Neural progenitor cell (in vitro differentiated cells): ENCODE results near the gene WNT2B.

Experiments used
- EZH2 ChIP-seq: fragments of 200-600 bp; sonication (generic); IDR thresholded peaks from 2 replicates; pipeline ENCODE4 v1.6.1; 2017; ENCODE audit warnings: antibody characterized with exemption, mild to moderate bottlenecking, moderate library complexity
- EZH2phosphoT487 ChIP-seq: fragments of 200-600 bp; sonication (generic); IDR thresholded peaks from 2 replicates; pipeline ENCODE4 v1.6.1; 2017; ENCODE audit warnings: antibody characterized with exemption
- TF ChIP-seq, protein P1 (sequence below): fragments of 200-600 bp; sonication (generic); IDR thresholded peaks from 2 replicates; pipeline ENCODE4 v1.5.1; 2017; ENCODE audit warnings: antibody characterized with exemption, mild to moderate bottlenecking

GRCh38 chr1:112515311-112516009 lies 6.7 kb downstream of the WNT2B start:
- TF ChIP-seq, protein P1, sequence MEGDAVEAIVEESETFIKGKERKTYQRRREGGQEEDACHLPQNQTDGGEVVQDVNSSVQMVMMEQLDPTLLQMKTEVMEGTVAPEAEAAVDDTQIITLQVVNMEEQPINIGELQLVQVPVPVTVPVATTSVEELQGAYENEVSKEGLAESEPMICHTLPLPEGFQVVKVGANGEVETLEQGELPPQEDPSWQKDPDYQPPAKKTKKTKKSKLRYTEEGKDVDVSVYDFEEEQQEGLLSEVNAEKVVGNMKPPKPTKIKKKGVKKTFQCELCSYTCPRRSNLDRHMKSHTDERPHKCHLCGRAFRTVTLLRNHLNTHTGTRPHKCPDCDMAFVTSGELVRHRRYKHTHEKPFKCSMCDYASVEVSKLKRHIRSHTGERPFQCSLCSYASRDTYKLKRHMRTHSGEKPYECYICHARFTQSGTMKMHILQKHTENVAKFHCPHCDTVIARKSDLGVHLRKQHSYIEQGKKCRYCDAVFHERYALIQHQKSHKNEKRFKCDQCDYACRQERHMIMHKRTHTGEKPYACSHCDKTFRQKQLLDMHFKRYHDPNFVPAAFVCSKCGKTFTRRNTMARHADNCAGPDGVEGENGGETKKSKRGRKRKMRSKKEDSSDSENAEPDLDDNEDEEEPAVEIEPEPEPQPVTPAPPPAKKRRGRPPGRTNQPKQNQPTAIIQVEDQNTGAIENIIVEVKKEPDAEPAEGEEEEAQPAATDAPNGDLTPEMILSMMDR = no peak
- TF ChIP-seq EZH2 (no peak), EZH2phosphoT487 (peak; percentile 57)
